HCT116 (cell line): ENCODE results near the gene SCN8A. TPM values are rescaled to one million over a fixed set of nuclear protein-coding genes. Genes with fewer than 3 reads are reported as not detected.

ENCODE experiments used
- ATAC-seq: fragments of 200-7000 bp; cut with Tn5 transposase; 2 replicates; pipeline ENCODE4 v1.9.1; 2020; ENCODE audit warnings: mild to moderate bottlenecking, moderate library complexity
- BruUV-seq: library from RNA; stranded (reverse); fragments of 400-500 nt; replicated peaks from 2 replicates; lab custom pipeline; 2021; lab: Mats Ljungman, UMichigan
- CTCF ChIA-PET: fragments of 300-600 bp; sonication (Branson Sonifier 250); formaldehyde crosslinking; loops from one replicate; lab custom pipeline; 2021; ENCODE audit warnings: antibody characterized with exemption; lab: Charles Lee
- POLR2A ChIA-PET: fragments of 300-600, 350-600 bp; sonication (Branson Sonifier 250); formaldehyde crosslinking; loops from one replicate; lab custom pipeline; 2021; ENCODE audit warnings: antibody characterized with exemption; lab: Charles Lee
- RAD21 ChIA-PET, 2 experiments: fragments of 300-600 bp; sonication (Branson Sonifier 250); formaldehyde crosslinking; loops; one replicate each; lab custom pipeline; 2023; ENCODE audit warnings: low total read pairs in 2 of 2; ENCODE audit not compliant: uncharacterized antibody in 2 of 2, unreplicated experiment in 2 of 2, low non-redundant PET in 1 of 2; lab: Charles Lee
- DNase-seq: peaks from one replicate; pipeline ENCODE4 v3.0.0-alpha.2; 2010; ENCODE audit warnings: low read depth, low spot score
- H2AFZ ChIP-seq: fragments of 200-600 bp; shearing (Covaris generic), sonication (generic); 2 replicates; pipeline ENCODE4 v1.6.1; 2017; ENCODE audit warnings: low read depth, mixed run types, mixed read lengths, antibody characterized with exemption, low read length; ENCODE audit not compliant: poor library complexity, severe bottlenecking
- H3K27ac ChIP-seq: 2 replicates; pipeline ENCODE4 v1.5.1; 2012; ENCODE audit warnings: low read depth, low read length
- H3K27me3 ChIP-seq: fragments of 200-600 bp; sonication (generic); 2 replicates; pipeline ENCODE4 v1.6.1; 2016; ENCODE audit warnings: mixed run types, low read length, mixed read lengths; ENCODE audit not compliant: insufficient read depth
- H3K36me3 ChIP-seq, 2 experiments: fragments of 200-500 bp in 1 of 2; fragments of 200-600 bp in 1 of 2; sonication (Bioruptor generic) in 1 of 2; sonication (generic) in 1 of 2; 2 replicates each; pipeline versions ENCODE4 v1.5.1 to v1.6.1; 2014 to 2016; ENCODE audit warnings: low read length in 2 of 2, inconsistent platforms in 1 of 2, mixed read lengths in 1 of 2, mixed run types in 1 of 2; ENCODE audit not compliant: insufficient read depth in 2 of 2, control insufficient read depth in 1 of 2
- H3K4me1 ChIP-seq, 2 experiments: fragments of 200-600 bp in 1 of 2; sonication (generic) in 1 of 2; 2 replicates each; pipeline versions ENCODE4 v1.5.1 to v1.6.1; 2012 to 2017; ENCODE audit warnings: low read length in 2 of 2, inconsistent platforms in 1 of 2, mild to moderate bottlenecking in 1 of 2, mixed read lengths in 1 of 2, mixed run types in 1 of 2, moderate library complexity in 1 of 2; ENCODE audit not compliant: insufficient read depth in 2 of 2, control insufficient read depth in 1 of 2
- H3K4me2 ChIP-seq: fragments of 200-600 bp; sonication (generic); 2 replicates; pipeline ENCODE4 v1.6.1; 2017; ENCODE audit warnings: mixed run types, low read length, mixed read lengths
- H3K4me3 ChIP-seq, 2 experiments: fragments of 200-600 bp in 1 of 2; sonication (generic) in 1 of 2; replicated peaks in 1 of 2; 2 replicates each; pipeline ENCODE4 v1.5.1; 2011 to 2016; ENCODE audit warnings: low read length in 2 of 2, control low read depth in 1 of 2, low read depth in 1 of 2, mild to moderate bottlenecking in 1 of 2, mixed read lengths in 1 of 2, mixed run types in 1 of 2
- H3K79me2 ChIP-seq: fragments of 200-600 bp; sonication (generic); 2 replicates; pipeline ENCODE4 v1.6.1; 2017; ENCODE audit warnings: mild to moderate bottlenecking, mixed run types, low read length, moderate library complexity, mixed read lengths; ENCODE audit not compliant: insufficient read depth
- H3K9ac ChIP-seq: fragments of 200-600 bp; sonication (generic); 2 replicates; pipeline ENCODE4 v1.6.1; 2016; ENCODE audit warnings: low read length, mixed read lengths
- H3K9me2 ChIP-seq: fragments of 200-600 bp; sonication (generic), shearing (Covaris generic); 2 replicates; pipeline ENCODE4 v1.6.1; 2017; ENCODE audit warnings: mixed run types, mild to moderate bottlenecking, moderate library complexity; ENCODE audit not compliant: insufficient read depth
- H3K9me3 ChIP-seq, 2 experiments: fragments of 200-500 bp in 1 of 2; fragments of 200-600 bp in 1 of 2; sonication (Bioruptor generic) in 1 of 2; sonication (generic) in 1 of 2; 2 replicates each; pipeline ENCODE4 v1.6.1; 2014 to 2017; ENCODE audit warnings: low read length in 2 of 2, mixed read lengths in 2 of 2, inconsistent platforms in 1 of 2, low read depth in 1 of 2, mild to moderate bottlenecking in 1 of 2, mixed run types in 1 of 2, moderate library complexity in 1 of 2; ENCODE audit not compliant: control insufficient read depth in 1 of 2, insufficient read depth in 1 of 2
- H4K20me1 ChIP-seq: fragments of 200-600 bp; sonication (generic), shearing (Covaris generic); 2 replicates; pipeline ENCODE4 v1.6.1; 2017; ENCODE audit warnings: mixed run types, mild to moderate bottlenecking, moderate library complexity; ENCODE audit not compliant: insufficient read depth
- CTCF ChIP-seq, 3 experiments: fragments of 200-600 bp in 1 of 3; sonication (generic) in 1 of 3; IDR thresholded peaks in 2 of 3; conservative IDR thresholded peaks in 1 of 3; 2 replicates each; pipeline ENCODE4 v1.5.1; 2012 to 2017; ENCODE audit warnings: low read depth in 2 of 3, low read length in 2 of 3, antibody characterized with exemption in 1 of 3, borderline replicate concordance in 1 of 3, control low read depth in 1 of 3, mild to moderate bottlenecking in 1 of 3, mixed read lengths in 1 of 3, mixed run types in 1 of 3, moderate library complexity in 1 of 3; ENCODE audit not compliant: insufficient read depth in 1 of 3
- EZH2 ChIP-seq: fragments of 200-600 bp; sonication (generic); IDR thresholded peaks from 2 replicates; pipeline ENCODE4 v1.6.1; 2017; ENCODE audit warnings: antibody characterized with exemption, mixed run types
- MAX ChIP-seq: IDR thresholded peaks from 2 replicates; pipeline ENCODE4 v1.6.1; 2012
- POLR2A ChIP-seq: IDR thresholded peaks from 2 replicates; pipeline ENCODE4 v1.7.0; 2011; ENCODE audit warnings: borderline replicate concordance; ENCODE audit not compliant: insufficient read depth, insufficient read length; ENCODE audit errors: extremely low read depth
- TCF7L2 ChIP-seq: IDR thresholded peaks from 2 replicates; pipeline ENCODE4 v1.7.0; 2011; ENCODE audit warnings: borderline replicate concordance, inconsistent platforms; ENCODE audit not compliant: insufficient read depth, insufficient read length; ENCODE audit errors: extremely low read depth
- ZFX ChIP-seq: fragments of 450-650 bp; IDR thresholded peaks from 2 replicates; pipeline ENCODE4 v1.6.1; 2017
- intact Hi-C: fragments of 100-400 bp; cut with micrococcal nuclease; formaldehyde crosslinking; loops from 2 replicates; pipeline ENCODE4 v1.10.0; 2022
- total RNA-seq: library from RNA; stranded (reverse); gene quantifications from one replicate; pipeline ENCODE4 v1.2.1, GENCODE V29; 2021; ENCODE audit not compliant: unreplicated experiment
- TF ChIP-seq, protein P1 (sequence below): IDR thresholded peaks from 2 replicates; pipeline ENCODE4 v1.6.1; 2012; ENCODE audit warnings: low read depth

The SCN8A gene
- total RNA-seq, 1 experiment from 2014 or later, result 7.1 TPM

DNA sequence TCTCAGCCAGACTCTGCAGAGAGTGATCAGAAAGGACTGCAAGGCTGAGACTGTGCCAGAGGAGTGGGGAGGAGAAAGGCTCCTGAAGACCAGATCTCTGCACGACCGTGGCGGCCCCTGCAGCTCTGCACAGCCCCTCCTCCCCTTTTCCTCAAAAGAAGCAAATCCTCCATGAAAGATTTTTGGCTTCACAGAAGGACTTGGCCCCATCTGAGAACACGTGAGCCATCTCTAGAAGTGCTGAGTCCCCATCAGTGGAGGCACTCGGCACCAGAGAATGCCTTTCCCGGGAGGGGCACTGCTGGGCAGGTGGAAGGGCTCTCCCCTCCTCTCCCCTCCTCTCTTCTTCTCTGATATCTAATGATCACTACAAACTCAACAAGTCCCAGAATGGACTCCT, 250.7 kb downstream of the SCN8A start:
- Histone ChIP-seq H2AFZ (no peak overlapping the region), H4K20me1 (no peaks in the 10 kb centered on the region), H3K4me3 (no peak overlapping the region), H3K4me2 (no peak overlapping the region), H3K9me2 (no peaks in the 10 kb centered on the region), H3K9ac (no peak overlapping the region), H3K9me3 (no peaks in the 10 kb centered on the region), H3K36me3 (no peaks in the 10 kb centered on the region), H3K27me3 (peaks cover 2% of the 10 kb centered on the region; the same call in 1 of the 2 replicates), H3K27ac (no peak overlapping the region)
- intact Hi-C loops, result no loop called here
- POLR2A ChIA-PET, result no interaction called here
- ATAC-seq, result no peak
- TF ChIP-seq MAX (no peak), POLR2A (no peak), EZH2 (no peak), ZFX (no peak), TCF7L2 (no peak), CTCF (IDR thresholded peaks at IDR 0.05 in 2 of 3, conservative IDR thresholded peaks at IDR 0.05 in 1 of 3; ENCODE audit: borderline replicate concordance in 1 of 3, insufficient read depth in 1 of 3, low read depth in 2 of 3, low read length in 2 of 3) (no peak)
- TF ChIP-seq, protein P1, sequence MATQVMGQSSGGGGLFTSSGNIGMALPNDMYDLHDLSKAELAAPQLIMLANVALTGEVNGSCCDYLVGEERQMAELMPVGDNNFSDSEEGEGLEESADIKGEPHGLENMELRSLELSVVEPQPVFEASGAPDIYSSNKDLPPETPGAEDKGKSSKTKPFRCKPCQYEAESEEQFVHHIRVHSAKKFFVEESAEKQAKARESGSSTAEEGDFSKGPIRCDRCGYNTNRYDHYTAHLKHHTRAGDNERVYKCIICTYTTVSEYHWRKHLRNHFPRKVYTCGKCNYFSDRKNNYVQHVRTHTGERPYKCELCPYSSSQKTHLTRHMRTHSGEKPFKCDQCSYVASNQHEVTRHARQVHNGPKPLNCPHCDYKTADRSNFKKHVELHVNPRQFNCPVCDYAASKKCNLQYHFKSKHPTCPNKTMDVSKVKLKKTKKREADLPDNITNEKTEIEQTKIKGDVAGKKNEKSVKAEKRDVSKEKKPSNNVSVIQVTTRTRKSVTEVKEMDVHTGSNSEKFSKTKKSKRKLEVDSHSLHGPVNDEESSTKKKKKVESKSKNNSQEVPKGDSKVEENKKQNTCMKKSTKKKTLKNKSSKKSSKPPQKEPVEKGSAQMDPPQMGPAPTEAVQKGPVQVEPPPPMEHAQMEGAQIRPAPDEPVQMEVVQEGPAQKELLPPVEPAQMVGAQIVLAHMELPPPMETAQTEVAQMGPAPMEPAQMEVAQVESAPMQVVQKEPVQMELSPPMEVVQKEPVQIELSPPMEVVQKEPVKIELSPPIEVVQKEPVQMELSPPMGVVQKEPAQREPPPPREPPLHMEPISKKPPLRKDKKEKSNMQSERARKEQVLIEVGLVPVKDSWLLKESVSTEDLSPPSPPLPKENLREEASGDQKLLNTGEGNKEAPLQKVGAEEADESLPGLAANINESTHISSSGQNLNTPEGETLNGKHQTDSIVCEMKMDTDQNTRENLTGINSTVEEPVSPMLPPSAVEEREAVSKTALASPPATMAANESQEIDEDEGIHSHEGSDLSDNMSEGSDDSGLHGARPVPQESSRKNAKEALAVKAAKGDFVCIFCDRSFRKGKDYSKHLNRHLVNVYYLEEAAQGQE, result no peak
- TF ChIP-seq, all 23 proteins: peak for 0
- RAD21 ChIA-PET, result no interaction called here
- CTCF ChIA-PET, result no interaction called here
- Histone ChIP-seq H3K79me2 (no peaks in the 10 kb centered on the region), H3K4me1 (no peaks in the 10 kb centered on the region; a peak in 1 of 4 replicates)
- DNase-seq, result no peak
- no TSS peak for BruUV-seq
